Measurements from ENCODE around the gene UST.
"Not testable (repeated sequence)": the region's sequence is repeated elsewhere in the genome, so short reads cannot be mapped to it uniquely, and the experiment has no call there.

The UST gene

DNA sequence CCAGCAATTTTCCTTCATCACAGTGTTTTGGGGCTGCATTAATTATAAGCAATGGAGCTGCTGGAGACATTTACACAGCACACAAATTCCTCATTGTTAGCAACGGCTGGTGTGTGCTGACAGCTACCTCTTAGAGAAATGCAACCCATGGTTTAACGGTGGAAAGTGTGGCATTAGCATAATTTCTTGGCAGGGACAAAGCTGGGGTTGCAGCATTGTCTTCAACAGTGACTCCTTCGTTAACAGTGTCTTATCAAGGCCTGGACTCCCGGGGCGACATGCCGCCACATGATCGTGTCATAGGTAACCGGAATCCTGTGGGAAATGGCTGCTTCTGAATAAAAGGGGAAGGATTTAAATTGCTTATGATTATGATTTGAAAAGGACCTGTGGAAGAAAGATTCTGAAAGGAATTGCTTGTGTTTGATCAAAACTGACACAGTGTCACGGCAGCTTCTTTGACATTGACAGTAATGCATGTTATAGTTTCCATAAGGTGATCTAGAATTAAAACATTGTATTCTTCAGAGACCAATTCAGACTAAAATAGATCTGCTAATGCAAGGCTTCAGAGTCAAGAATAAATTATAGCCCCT is 128.0 kb downstream of the UST start:
- peak; percentile 34 for DNase-seq

DNA sequence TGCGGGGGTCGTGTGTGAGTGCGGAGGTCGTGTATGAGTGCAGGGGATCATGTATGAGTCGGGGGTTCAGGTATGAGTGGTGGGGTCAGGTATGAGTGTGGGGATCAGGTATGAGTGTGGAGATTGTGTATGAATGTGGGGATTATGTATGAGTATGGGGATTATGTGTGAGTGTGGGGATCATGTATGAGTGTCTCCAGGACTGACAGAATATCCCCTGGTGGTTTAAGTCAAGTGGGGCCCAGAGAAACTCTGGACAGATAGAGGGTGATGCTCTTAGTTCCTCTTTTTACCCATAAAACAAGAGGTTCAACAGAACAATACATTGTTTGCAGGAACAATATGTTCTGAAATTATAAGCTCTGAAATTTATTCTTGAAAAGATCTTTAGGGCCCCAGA is 131.9 kb downstream of the UST start:
- no peak for DNase-seq

GRCh38 chr6:148880742-148881141 is 133.9 kb downstream of the UST start:
- DNase-seq, result not testable (repeated sequence)

GRCh38 chr6:148881593-148882311 is 134.9 kb downstream of the UST start:
- DNase-seq, result no peak

DNA sequence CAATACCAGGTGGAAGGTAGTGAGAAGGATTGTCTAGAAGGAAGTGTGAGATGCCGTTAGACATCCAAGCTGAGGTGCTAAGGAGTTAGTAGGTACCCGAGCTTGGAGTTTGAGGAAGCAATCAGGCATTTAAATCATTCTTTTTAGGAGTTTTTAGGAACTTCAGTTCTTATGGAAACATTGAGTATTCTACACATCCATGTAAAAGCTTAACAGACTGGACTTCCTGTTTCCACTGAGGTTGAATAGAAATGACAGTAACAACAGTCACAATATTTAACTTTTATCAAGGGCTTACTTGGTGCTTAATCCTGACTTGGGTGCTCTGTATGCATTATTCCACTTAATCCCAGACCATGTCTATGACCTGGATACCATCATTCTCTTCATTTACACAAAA is 136.4 kb downstream of the UST start:
- DNase-seq, result no peak

DNA sequence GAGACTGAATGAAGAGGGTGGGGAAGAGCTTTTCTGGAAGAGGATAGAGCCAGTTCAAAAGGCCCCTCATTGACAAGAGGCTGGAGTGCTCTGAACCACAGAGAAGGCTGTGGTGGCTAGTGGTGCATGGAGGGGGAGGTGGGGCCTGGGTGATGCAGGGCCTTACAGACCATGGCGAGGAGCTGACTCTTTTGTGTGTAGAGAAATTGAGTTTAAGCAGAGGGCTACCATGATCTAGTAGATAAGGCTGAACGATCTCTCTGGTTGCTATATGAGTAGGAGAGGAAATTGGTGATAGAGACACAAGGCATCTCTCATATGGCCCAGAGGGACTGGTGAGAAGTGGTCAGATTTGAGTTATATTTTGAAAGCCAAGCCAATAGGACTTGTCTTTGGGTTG is 137.6 kb downstream of the UST start:
- DNase-seq, result no peak

GRCh38 chr6:148885136-148885865 is 138.5 kb downstream of the UST start:
- DNase-seq, result peak; percentile 36

- DNase-seq, result peak; percentile 36
Observed at GRCh38 chr6:148885925-148886845, 139.4 kb downstream of the UST start.

- DNase-seq, result no peak
Observed at GRCh38 chr6:148887181-148887580, 140.4 kb downstream of the UST start.

DNA sequence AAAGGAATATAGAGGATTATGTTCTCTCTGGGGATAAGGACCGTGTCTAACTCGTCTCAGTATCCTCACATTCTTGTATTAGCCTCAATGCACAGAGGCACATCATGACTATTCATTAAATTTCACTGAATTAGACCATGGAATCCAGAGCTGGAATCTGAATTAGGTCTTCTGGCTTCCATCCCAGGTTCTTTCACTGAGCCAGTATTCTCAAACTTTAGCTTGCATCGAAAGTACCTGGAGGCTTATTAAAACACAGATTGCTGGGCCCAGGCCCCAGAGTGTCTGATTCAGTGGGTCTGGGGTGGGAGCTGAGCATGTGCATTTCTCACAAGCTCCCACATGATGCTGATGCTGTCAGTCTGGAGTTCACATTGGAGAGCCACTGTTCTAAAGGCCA is 142.0 kb downstream of the UST start:
- DNase-seq, result no peak

- no peak for DNase-seq
Observed at GRCh38 chr6:148890096-148890495, 143.3 kb downstream of the UST start.

- DNase-seq, result no peak
Observed at GRCh38 chr6:148890652-148891404, 144.0 kb downstream of the UST start.

GRCh38 chr6:148891405-148891783 is 144.6 kb downstream of the UST start:
- DNase-seq, result no peak

- DNase-seq, result no peak
Observed at GRCh38 chr6:148892247-148892646, 145.4 kb downstream of the UST start.

DNA sequence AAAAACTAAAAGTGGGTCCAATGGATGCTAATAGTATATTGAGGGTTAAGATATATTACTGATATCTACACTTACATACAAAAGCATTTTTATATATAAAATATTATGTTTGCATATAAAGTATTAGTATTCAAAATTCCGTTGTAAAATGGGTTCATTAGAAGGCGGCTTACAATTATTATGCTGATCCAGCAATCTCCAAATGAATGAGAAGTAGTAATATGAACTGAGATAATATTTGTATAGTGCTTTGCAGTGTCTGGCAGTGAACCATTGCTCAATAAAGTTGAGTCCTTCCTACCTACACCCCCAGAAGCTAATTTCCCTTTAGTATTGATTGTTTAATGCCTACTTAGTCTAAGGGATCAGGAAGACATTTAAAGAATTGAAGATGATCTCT is 146.2 kb downstream of the UST start:
- DNase-seq, result no peak

DNA sequence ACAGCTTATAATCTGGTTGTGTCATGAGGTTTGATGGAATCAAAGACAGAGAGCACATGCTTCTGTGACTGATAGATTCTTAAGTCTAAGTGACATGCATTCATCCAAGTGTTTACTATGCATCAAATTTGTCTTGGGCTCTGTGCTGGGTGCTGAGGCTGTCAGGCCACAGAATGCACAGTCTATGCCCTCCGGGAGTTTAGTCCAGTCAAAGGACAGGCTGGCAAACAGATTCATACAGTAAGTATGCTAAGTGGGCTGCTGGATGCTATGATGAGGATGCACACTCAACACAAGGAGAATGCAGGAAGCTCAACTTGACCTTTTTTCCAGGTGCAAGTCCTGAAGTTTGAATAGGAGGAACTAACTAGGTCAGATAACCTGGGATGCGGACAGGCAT is 146.7 kb downstream of the UST start:
- no peak for DNase-seq

DNA sequence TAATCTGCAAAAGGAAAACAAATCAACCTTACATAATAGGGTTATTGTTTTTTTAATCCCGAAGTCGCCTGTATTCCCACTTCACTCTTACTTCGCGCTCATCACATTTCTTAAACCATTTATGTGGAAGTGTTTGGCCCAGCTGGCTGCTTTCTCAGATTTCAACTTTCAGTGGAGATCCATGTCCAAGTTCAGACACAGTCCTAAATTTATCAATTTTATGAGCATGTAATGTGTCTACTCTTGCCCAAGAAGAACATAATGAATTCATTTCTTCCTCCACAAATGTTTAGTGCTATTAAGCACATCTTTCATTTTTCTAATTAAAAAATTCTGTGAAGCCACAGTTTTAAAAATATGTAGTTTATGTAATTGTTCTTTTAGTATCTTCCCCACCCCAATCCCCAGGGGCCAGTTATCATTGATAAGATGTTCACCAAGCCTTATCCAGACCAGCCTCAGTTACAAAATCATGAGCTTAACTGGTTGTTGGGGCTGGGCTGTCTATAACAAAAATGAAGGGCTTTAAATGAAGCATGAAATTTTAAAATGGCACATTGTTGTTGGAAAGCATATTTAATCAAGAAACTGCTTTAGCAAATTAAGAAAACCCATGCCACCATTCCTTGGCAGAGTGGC is 151.7 kb downstream of the UST start:
- no peak for DNase-seq

DNA sequence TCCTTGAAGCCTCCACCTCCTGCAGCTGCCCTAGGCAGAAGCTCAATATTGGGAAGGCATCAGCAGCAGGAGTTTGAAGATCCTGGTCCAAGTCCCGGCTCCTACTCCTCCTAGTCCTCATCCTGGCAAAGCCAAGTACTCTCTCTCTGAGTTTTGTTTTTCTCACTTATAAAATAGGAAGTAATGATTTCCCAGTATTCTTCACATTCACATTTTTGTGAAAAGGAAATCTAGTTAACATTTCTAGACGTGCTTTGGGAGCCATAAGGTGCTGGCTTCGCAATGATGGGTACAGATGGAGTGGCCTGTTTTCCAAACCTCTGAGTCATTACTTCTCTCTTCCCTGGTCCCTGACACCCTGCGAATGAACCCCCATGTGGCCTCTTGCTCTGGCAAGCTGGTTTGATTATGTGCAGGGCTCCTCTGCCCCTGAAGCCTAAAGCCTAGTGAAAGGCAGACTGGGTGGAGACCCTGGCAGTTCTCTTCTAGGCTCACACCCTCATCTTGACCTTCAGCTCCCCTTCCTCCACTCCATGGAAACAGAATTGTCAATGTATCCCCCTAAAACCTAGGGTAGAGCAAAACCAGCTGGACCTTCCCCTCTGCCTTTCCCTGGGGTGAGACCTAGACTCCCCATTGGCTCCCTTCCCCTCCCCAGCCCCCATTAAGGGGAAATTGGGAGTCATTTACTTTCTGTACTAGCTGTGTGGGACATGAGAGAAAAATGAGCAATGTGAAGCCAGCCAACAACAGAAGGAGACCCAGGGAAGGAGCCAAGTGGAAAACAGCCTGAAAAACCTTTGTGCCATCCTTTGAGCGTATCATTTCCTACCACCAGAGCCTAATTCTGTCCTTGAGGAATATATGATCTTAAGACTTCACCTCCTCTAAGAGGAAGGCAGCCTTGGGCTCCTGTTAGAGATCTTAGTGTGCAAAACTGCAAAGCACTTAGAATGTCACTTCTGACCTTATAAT is 158.4 kb downstream of the UST start:
- DNase-seq, result no peak

DNA sequence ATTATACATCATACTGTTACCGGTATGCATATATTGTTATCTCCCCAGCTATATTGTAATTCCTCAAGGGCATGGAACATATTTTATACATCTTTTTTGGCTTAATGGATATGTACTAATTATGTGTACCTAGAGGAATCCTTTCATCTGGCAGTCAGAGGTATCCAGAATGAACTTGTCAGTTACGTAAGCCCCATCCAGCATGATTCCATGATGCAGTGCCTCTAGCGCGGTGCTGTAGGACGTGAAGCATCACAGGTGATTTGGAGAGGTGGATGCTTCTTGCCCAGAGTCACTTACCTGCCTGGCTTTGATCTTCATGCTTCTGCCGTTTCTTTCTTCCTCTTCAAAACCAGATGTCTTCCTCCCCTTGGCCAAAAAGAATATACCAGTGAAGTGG is 159.1 kb downstream of the UST start:
- no peak for DNase-seq

GRCh38 chr6:148906386-148906785 is 159.6 kb downstream of the UST start:
- no peak for DNase-seq

DNA sequence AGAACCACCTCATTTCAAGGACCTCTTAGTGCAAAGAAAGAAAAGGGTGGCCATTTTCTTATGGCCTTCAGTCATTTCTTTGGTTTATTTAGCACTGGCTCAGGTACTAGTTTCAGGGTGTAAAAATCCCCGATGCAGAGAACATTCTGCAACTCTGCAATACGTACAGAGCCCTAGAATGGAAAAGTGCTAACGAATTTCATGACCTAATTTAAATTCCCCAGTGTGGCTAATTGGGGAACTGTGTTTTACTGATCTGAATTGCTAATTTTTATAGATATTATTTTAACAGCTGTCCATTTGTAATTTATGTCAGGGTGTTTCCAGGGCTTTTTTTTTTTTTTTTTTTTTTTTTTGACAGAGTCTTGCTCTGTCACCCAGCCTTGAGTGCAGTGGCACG is 160.7 kb downstream of the UST start:
- no peak for DNase-seq
